HS-5 (cell line): ENCODE data around the gene ACTL10.

Experiments used
- DNase-seq: peaks from one replicate; pipeline ENCODE4 v3.0.0-alpha.2; 2012; ENCODE audit warnings: low read depth

Gene ACTL10

GRCh38 chr20:33677991-33678702 lies 11.4 kb downstream of the ACTL10 start:
- no peak for DNase-seq

GRCh38 chr20:33679758-33680485 lies 13.2 kb downstream of the ACTL10 start:
- DNase-seq = no peak

- DNase-seq = no peak
Observed at GRCh38 chr20:33680686-33681085, 13.9 kb downstream of the ACTL10 start.

- no peak for DNase-seq
Observed at GRCh38 chr20:33681288-33681687, 14.5 kb downstream of the ACTL10 start.

- no peak for DNase-seq
Observed at GRCh38 chr20:33681728-33682353, 15.1 kb downstream of the ACTL10 start.

- DNase-seq = no peak
Observed at GRCh38 chr20:33684533-33685327, 18.0 kb downstream of the ACTL10 start.

GRCh38 chr20:33685328-33686099 lies 18.8 kb downstream of the ACTL10 start:
- no peak for DNase-seq

- peak; percentile 56 for DNase-seq
Observed at GRCh38 chr20:33686100-33686983, 19.6 kb downstream of the ACTL10 start, which contains the start of gene E2F1. Gene E2F1, minus strand, starts transcription at chr20:33686385. Its CDS starts 121 bp downstream, at chr20:33686264.

- DNase-seq = no peak
Observed at GRCh38 chr20:33686984-33687366, 20.2 kb downstream of the ACTL10 start.

- no peak for DNase-seq
Observed at GRCh38 chr20:33687370-33687915, 20.7 kb downstream of the ACTL10 start.

- DNase-seq = no peak
Observed at GRCh38 chr20:33687993-33688937, 21.5 kb downstream of the ACTL10 start.

- no peak for DNase-seq
Observed at GRCh38 chr20:33688938-33689424, 22.2 kb downstream of the ACTL10 start.

- DNase-seq = no peak
Observed at GRCh38 chr20:33689493-33689892, 22.8 kb downstream of the ACTL10 start.

- DNase-seq = peak; percentile 26
Observed at GRCh38 chr20:33689973-33690372, 23.2 kb downstream of the ACTL10 start.

- no peak for DNase-seq
Observed at GRCh38 chr20:33693289-33693688, 26.5 kb downstream of the ACTL10 start.

GRCh38 chr20:33693741-33694638 lies 27.2 kb downstream of the ACTL10 start:
- no peak for DNase-seq

- DNase-seq = no peak
Observed at GRCh38 chr20:33694639-33695012, 27.9 kb downstream of the ACTL10 start.

GRCh38 chr20:33696448-33696847 lies 29.7 kb downstream of the ACTL10 start:
- DNase-seq = no peak
